HepG2 (cell line): ENCODE measurements around the gene INAFM1.

Experiments used
- CTCF ChIP-seq: sonication (generic); formaldehyde crosslinking; IDR thresholded peaks from 2 replicates; pipeline ENCODE4 v1.5.0; 2020; ENCODE audit warnings: mild to moderate bottlenecking, missing genetic modification reagents, moderate library complexity
- GMEB1 ChIP-seq: sonication (generic); formaldehyde crosslinking; IDR thresholded peaks from 2 replicates; pipeline ENCODE4 v1.5.1; 2020; ENCODE audit warnings: missing genetic modification reagents, mild to moderate bottlenecking, borderline replicate concordance
- NBN ChIP-seq: fragments of 450-650 bp; conservative IDR thresholded peaks from 2 replicates; pipeline ENCODE4 v1.6.1; 2017
- ZNF205 ChIP-seq: IDR thresholded peaks from 2 replicates; pipeline ENCODE4 v1.6.1; 2018; ENCODE audit warnings: missing biosample characterization, missing genetic modification reagents
- ZNF274 ChIP-seq: sonication (generic); formaldehyde crosslinking; IDR thresholded peaks from 2 replicates; pipeline ENCODE4 v1.5.1; 2020; ENCODE audit warnings: mild to moderate bottlenecking, missing genetic modification reagents

- TF ChIP-seq CTCF (CRISPR knock-in tag) (no peak), NBN (no peak), ZNF274 (CRISPR knock-in tag) (no peak), GMEB1 (CRISPR knock-in tag) (no peak), ZNF205 (CRISPR knock-in tag) (no peak)
Measured at GRCh38 chr19:47313754-47314295, 39.1 kb downstream of the INAFM1 start.
